Subcutaneous abdominal adipose tissue (tissue), 5 donors: ENCODE results near the gene TP53BP1.

Source experiments
- H3K27ac ChIP-seq: one replicate; pipeline ENCODE4 v1.7.0; 2013; ENCODE audit warnings: low read depth, mild to moderate bottlenecking, inconsistent platforms, low read length, moderate library complexity
- H3K27me3 ChIP-seq, 5 donors: one replicate each; pipeline ENCODE4 v1.7.0; 2013; ENCODE audit warnings: low read length in 5 of 5, inconsistent platforms in 1 of 5; ENCODE audit not compliant: control insufficient read depth in 5 of 5, insufficient read depth in 4 of 5
- H3K36me3 ChIP-seq, 5 donors: one replicate each; pipeline ENCODE4 v1.7.0; 2013; ENCODE audit warnings: low read length in 5 of 5; ENCODE audit not compliant: control insufficient read depth in 5 of 5, insufficient read depth in 5 of 5
- H3K4me1 ChIP-seq, 5 donors: one replicate each; pipeline ENCODE4 v1.7.0; 2013; ENCODE audit warnings: low read length in 5 of 5, mild to moderate bottlenecking in 3 of 5, moderate library complexity in 1 of 5; ENCODE audit not compliant: control insufficient read depth in 5 of 5, insufficient read depth in 5 of 5
- H3K4me3 ChIP-seq, 5 donors: one replicate each; pipeline ENCODE4 v1.7.0; 2013; ENCODE audit warnings: low read length in 5 of 5, low read depth in 1 of 5
- H3K9ac ChIP-seq, 5 donors: one replicate each; pipeline ENCODE4 v1.7.0; 2013; ENCODE audit warnings: low read length in 5 of 5, mild to moderate bottlenecking in 4 of 5, moderate library complexity in 3 of 5
- H3K9me3 ChIP-seq, 5 donors: one replicate each; pipeline ENCODE4 v1.7.0; 2013; ENCODE audit warnings: low read length in 5 of 5; ENCODE audit not compliant: control insufficient read depth in 5 of 5
- donor health status: healthy.
- donor health status: healthy.
- donor health status: healthy.
- donor health status: healthy.
- donor health status: healthy.

The TP53BP1 gene

GRCh38 chr15:43527802-43528541, 35.0 kb upstream of the TP53BP1 start:
- Histone ChIP-seq H3K36me3 (peaks cover 0 to 26% (median 12%) of the 10 kb centered on the region in 5 donors), H3K9ac (no peak overlapping the region), H3K9me3 (no peaks in the 10 kb centered on the region), H3K27ac (no peak overlapping the region), H3K4me1 (peaks cover 0 to 4% (median 0%) of the 10 kb centered on the region in 5 donors), H3K27me3 (no peaks in the 10 kb centered on the region), H3K4me3 (no peak overlapping the region)

- Histone ChIP-seq H3K27ac (no peak overlapping the region), H3K36me3 (peaks cover 0 to 28% (median 17%) of the 10 kb centered on the region in 5 donors), H3K4me3 (no peak overlapping the region), H3K4me1 (peaks cover 0 to 4% (median 0%) of the 10 kb centered on the region in 5 donors), H3K9me3 (no peaks in the 10 kb centered on the region), H3K9ac (no peak overlapping the region), H3K27me3 (no peaks in the 10 kb centered on the region)
Measured at GRCh38 chr15:43527016-43527801, 34.3 kb upstream of the TP53BP1 start.

- no peaks in the 10 kb centered on the region for H3K9me3 ChIP-seq
- peaks cover 0 to 36% (median 24%) of the 10 kb centered on the region in 5 donors for H3K36me3 ChIP-seq
- H3K9ac ChIP-seq: no peak overlapping the region
- peaks cover 0 to 3% (median 0%) of the 10 kb centered on the region in 5 donors for H3K4me1 ChIP-seq
- no peak overlapping the region for H3K27ac ChIP-seq
- H3K4me3 ChIP-seq: no peak overlapping the region
- H3K27me3 ChIP-seq: peaks cover 0 to 5% (median 0%) of the 10 kb centered on the region in 5 donors
Measured at GRCh38 chr15:43526261-43526930, 33.4 kb upstream of the TP53BP1 start.

GRCh38 chr15:43525131-43525530, 32.2 kb upstream of the TP53BP1 start:
- no peaks in the 10 kb centered on the region for H3K9me3 ChIP-seq
- H3K27ac ChIP-seq: no peak overlapping the region
- peaks cover 0 to 5% (median 0%) of the 10 kb centered on the region in 5 donors for H3K27me3 ChIP-seq
- H3K9ac ChIP-seq: no peak overlapping the region
- H3K36me3 ChIP-seq: peaks cover 0 to 42% (median 24%) of the 10 kb centered on the region in 5 donors
- H3K4me3 ChIP-seq: no peak overlapping the region
- H3K4me1 ChIP-seq: no peaks in the 10 kb centered on the region

GRCh38 chr15:43524254-43524845, 31.4 kb upstream of the TP53BP1 start:
- H3K27ac ChIP-seq: no peak overlapping the region
- H3K9ac ChIP-seq: no peak overlapping the region
- peaks cover 0 to 5% (median under 1%) of the 10 kb centered on the region in 5 donors for H3K27me3 ChIP-seq
- H3K9me3 ChIP-seq: no peaks in the 10 kb centered on the region
- no peak overlapping the region for H3K4me3 ChIP-seq
- peaks cover 0 to 37% (median 22%) of the 10 kb centered on the region in 5 donors for H3K36me3 ChIP-seq
- H3K4me1 ChIP-seq: peaks cover 0 to 1% (median 0%) of the 10 kb centered on the region in 5 donors

GRCh38 chr15:43523646-43524045, 30.7 kb upstream of the TP53BP1 start:
- Histone ChIP-seq H3K4me3 (no peak overlapping the region), H3K36me3 (peaks cover 0 to 37% (median 22%) of the 10 kb centered on the region in 5 donors), H3K27ac (no peak overlapping the region)

GRCh38 chr15:43522247-43522646, 29.3 kb upstream of the TP53BP1 start:
- peaks cover 0 to 34% (median 22%) of the 10 kb centered on the region in 5 donors for H3K36me3 ChIP-seq
- H3K9ac ChIP-seq: no peak overlapping the region
- H3K27ac ChIP-seq: no peak overlapping the region
- H3K4me1 ChIP-seq: peaks cover 1 to 16% (median 14%) of the 10 kb centered on the region in 5 donors
- H3K4me3 ChIP-seq: no peak overlapping the region
- peaks cover 4 to 15% (median 9%) of the 10 kb centered on the region in 5 donors for H3K27me3 ChIP-seq
- H3K9me3 ChIP-seq: no peaks in the 10 kb centered on the region

More at GRCh38 chr15:43523646-43524045, 30.7 kb upstream of the TP53BP1 start:
- Histone ChIP-seq H3K9ac (no peak overlapping the region), H3K4me1 (peaks cover 0 to 5% (median 4%) of the 10 kb centered on the region in 5 donors), H3K27me3 (peaks cover 0 to 5% (median 2%) of the 10 kb centered on the region in 5 donors), H3K9me3 (no peaks in the 10 kb centered on the region)

- Histone ChIP-seq H3K4me1 (peaks cover 1 to 22% (median 19%) of the 10 kb centered on the region in 5 donors), H3K36me3 (peaks cover 0 to 34% (median 22%) of the 10 kb centered on the region in 5 donors), H3K27me3 (peaks cover 10 to 23% (median 17%) of the 10 kb centered on the region in 5 donors), H3K4me3 (no peak overlapping the region), H3K9ac (no peak overlapping the region), H3K27ac (no peak overlapping the region), H3K9me3 (no peaks in the 10 kb centered on the region)
Measured at GRCh38 chr15:43521419-43521818, 28.5 kb upstream of the TP53BP1 start.

- Histone ChIP-seq H3K9ac (no peak overlapping the region), H3K4me3 (no peak overlapping the region), H3K4me1 (peaks cover 1 to 32% (median 19%) of the 10 kb centered on the region in 5 donors), H3K36me3 (peaks cover 0 to 32% (median 20%) of the 10 kb centered on the region in 5 donors), H3K27ac (no peak overlapping the region), H3K9me3 (no peaks in the 10 kb centered on the region), H3K27me3 (peaks cover 10 to 35% (median 22%) of the 10 kb centered on the region in 5 donors)
Measured at GRCh38 chr15:43520138-43520537, 27.2 kb upstream of the TP53BP1 start.
